HL-60/S4 treated with retinoic acid at 250 ng/mL for 4 days and 3 days (cell line): ENCODE results near the gene CSN3.

Source experiments
- in situ Hi-C: fragments of 300-500 bp; cut with MboI; formaldehyde crosslinking; loops from 2 replicates; pipeline ENCODE4 v1.7.0; 2022; ENCODE audit warnings: low sequenced_read_pairs

The CSN3 gene

DNA sequence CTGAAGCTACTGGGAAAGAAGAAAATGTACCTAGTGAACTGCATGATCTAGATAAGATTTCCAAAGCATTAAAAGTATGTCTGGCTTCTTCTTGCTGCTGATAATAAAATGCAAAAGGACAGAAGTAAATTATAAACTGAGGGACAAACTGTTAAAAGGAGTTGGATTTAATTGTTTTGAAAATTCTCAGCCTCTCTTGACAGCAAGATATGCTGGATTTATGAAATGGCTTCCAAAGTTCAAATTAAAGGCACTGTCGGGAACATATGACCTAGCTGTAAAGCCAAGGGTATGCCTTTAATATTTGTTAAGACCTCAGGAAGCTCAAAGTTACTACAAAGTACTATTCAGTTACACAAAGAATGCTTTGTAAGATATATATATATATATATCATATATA is 46.3 kb downstream of the CSN3 start:
- in situ Hi-C loops, result no loop called here

DNA sequence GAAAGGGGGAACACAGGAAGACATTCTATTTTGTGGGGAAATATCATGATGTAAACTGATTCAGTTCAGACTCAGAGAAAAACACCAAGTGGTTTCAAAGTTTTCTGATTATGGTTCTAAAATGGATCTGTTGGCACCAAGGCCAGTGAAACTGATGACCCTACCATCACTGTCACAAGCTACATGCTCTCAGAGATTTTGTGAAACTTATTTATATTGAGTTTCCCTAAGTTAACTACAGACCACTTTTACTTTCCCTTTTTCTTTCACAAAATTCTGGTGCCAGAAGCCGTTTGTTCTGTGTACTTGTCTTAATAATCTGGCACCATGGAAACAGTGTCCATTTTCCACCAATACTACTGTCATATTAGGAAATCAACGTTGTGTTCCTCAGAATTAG is 48.9 kb downstream of the CSN3 start:
- in situ Hi-C loops, result no loop called here

DNA sequence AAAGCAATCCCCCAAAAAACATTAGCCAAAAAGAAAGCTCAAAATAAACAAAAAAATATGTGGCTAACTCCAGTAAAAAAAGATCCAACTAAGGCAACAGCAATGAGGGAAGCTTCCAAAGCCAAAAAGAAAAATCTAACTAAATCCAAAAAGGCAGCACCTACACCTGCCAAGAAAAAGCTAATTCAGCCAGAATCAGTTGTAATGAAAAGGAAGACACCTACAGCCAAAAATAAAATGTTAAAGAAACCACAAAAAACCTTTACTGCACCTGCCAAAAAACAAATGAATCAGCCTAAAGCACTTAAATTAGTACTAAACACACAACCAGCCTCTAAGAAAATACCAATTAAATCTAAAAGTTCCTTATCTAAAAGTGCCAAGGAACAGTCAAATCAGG is 55.2 kb downstream of the CSN3 start:
- in situ Hi-C loops, result no loop called here

DNA sequence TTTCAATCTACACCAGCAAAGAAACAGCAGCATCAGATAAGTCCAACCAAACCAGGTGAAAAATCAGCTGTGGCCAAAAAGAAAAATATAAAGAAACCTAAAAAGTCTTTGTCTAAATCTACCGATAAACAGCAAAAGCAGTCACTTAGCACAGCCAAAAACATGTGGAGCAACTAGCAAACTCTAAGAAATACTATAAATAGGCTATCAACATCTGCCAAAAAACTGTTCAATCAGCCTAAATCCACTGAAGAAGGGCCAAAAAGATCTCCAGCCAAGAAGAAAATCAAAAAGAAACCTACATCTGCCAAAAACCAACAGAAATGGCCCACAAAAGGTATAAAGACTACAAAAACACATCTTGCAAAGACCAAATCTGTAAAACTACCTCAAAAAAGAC is 55.7 kb downstream of the CSN3 start:
- in situ Hi-C loops, result no loop called here

DNA sequence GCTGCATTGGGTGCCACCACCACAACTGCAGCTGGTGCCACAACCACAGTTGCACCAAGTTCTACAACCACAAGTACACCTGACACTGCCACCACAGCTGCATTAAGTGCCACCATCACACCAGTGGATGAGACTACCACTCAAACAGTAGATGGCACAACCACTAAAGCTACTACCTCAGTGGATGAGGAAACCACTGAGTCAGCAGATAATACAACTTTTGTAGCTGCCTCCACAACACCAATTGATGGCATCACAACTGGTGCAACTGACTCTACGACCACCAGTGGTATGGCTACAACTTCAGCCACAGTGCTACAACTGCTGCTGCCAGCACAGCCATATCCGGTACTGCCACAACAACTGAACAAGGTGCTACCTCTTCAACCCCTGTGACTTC is 57.2 kb downstream of the CSN3 start:
- in situ Hi-C loops, result no loop called here

DNA sequence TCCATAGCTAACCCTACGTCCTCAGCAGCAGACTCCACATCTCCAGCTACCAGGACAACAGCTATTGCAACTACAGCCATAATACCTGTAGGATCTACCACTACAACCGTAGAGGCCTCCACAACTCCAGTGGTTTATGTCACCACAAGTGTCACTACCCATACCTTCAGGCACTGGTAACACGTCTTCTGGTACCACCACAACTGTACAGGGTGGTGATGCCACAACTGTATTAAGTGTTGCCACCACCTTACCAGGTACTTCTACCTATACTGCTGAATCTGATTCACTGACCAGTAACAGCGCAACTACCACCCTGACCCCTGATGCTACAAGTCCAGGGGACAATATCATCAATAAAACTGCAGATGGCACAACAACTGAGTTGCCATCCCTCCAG is 57.8 kb downstream of the CSN3 start:
- in situ Hi-C loops, result no loop called here
